HG03280 (cell line): ENCODE measurements around the gene ARHGAP18.

Source experiments
- ATAC-seq: cut with Tn5 transposase; IDR thresholded peaks from one replicate; pipeline ENCODE4 v1.9.1; 2021; ENCODE audit warnings: mild to moderate bottlenecking, moderate library complexity; ENCODE audit not compliant: unreplicated experiment

ARHGAP18 gene

GRCh38 chr6:129645830-129646579 lies 64.0 kb downstream of the ARHGAP18 start:
- no peak for ATAC-seq

GRCh38 chr6:129645106-129645829 lies 64.7 kb downstream of the ARHGAP18 start:
- no peak for ATAC-seq

GRCh38 chr6:129644567-129645015 lies 65.4 kb downstream of the ARHGAP18 start:
- no peak for ATAC-seq

GRCh38 chr6:129643968-129644367 lies 66.0 kb downstream of the ARHGAP18 start:
- no peak for ATAC-seq

- ATAC-seq: no peak
Observed at GRCh38 chr6:129643176-129643575, 66.8 kb downstream of the ARHGAP18 start.

- ATAC-seq: no peak
Observed at GRCh38 chr6:129642322-129642721, 67.7 kb downstream of the ARHGAP18 start.

- no peak for ATAC-seq
Observed at GRCh38 chr6:129641344-129641743, 68.6 kb downstream of the ARHGAP18 start.

GRCh38 chr6:129638686-129639085 lies 71.3 kb downstream of the ARHGAP18 start:
- no peak for ATAC-seq

- ATAC-seq: no peak
Observed at GRCh38 chr6:129638055-129638684, 71.8 kb downstream of the ARHGAP18 start.

GRCh38 chr6:129637340-129638054 lies 72.5 kb downstream of the ARHGAP18 start:
- no peak for ATAC-seq

- ATAC-seq: no peak
Observed at GRCh38 chr6:129635396-129636130, 74.4 kb downstream of the ARHGAP18 start.

GRCh38 chr6:129634411-129635230 lies 75.4 kb downstream of the ARHGAP18 start:
- ATAC-seq: no peak

GRCh38 chr6:129633529-129633928 lies 76.4 kb downstream of the ARHGAP18 start:
- ATAC-seq: no peak

GRCh38 chr6:129632172-129632613 lies 77.8 kb downstream of the ARHGAP18 start:
- no peak for ATAC-seq

- no peak for ATAC-seq
Observed at GRCh38 chr6:129631070-129631469, 78.9 kb downstream of the ARHGAP18 start.

GRCh38 chr6:129630596-129630995 lies 79.4 kb downstream of the ARHGAP18 start:
- no peak for ATAC-seq

GRCh38 chr6:129628101-129628815 lies 81.7 kb downstream of the ARHGAP18 start:
- ATAC-seq: no peak

- ATAC-seq: no peak
Observed at GRCh38 chr6:129624488-129624887, 85.5 kb downstream of the ARHGAP18 start.
